ENCODE results near the gene PTPRM.

Gene PTPRM

GRCh38 chr18:7567474-7568425 is 634 bp downstream of the PTPRM start:
- DNase-seq (ENCODE audit: low spot score): peak; percentile 38

GRCh38 chr18:7568426-7568825 is 1.3 kb downstream of the PTPRM start:
- peak; percentile 21 for DNase-seq (ENCODE audit: low spot score)

GRCh38 chr18:7571626-7572025 is 4.5 kb downstream of the PTPRM start:
- no peak for DNase-seq (ENCODE audit: low spot score)

DNA sequence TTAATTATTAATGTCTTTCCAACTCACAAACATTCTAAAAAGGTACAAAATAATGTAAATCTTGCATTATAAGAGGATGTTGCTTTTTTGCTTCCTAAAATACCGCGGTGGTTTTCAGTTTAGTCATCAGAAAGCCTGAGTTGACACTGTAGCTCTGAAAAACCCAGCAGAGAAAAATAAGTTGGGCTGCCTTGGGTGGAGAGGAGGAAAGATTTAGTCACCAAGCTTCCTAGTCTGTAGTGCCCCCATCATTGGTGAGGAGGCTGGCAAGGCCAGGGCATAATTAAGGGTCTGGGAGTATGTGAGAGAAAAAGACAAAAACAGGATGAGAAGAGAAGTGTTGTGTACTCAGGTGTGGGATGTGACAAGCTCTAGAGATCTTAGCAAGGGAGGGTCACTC is 5.7 kb downstream of the PTPRM start:
- DNase-seq (ENCODE audit: low spot score): no peak

GRCh38 chr18:7575465-7576028 is 8.4 kb downstream of the PTPRM start:
- no peak for DNase-seq (ENCODE audit: low spot score)

- DNase-seq (ENCODE audit: low spot score): no peak
These were observed 9.0 kb downstream of the PTPRM start for GRCh38 chr18:7576077-7576476.

- no peak for DNase-seq (ENCODE audit: low spot score)
These were observed 9.6 kb downstream of the PTPRM start for GRCh38 chr18:7576685-7577084.

DNA sequence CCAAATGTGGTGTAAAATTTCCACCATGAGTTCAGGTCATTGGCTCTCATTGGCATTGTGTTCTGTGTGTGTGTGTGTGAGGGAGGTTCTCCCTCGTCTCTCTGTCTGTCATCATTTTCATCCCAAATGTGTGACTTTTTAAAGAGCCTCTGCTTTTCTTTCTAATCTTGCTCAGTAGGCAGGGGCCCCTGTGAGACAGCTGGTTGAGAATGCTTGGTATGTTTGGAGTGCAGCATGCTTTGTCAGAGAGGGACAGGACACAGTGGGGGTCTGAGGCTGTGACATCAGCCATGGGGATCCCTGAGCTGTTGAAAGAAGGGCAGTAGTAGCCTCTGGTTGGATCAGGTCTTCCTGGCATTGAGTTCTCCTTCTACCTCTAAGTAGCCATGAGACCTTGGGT is 10.6 kb downstream of the PTPRM start:
- DNase-seq (ENCODE audit: low spot score): no peak

DNA sequence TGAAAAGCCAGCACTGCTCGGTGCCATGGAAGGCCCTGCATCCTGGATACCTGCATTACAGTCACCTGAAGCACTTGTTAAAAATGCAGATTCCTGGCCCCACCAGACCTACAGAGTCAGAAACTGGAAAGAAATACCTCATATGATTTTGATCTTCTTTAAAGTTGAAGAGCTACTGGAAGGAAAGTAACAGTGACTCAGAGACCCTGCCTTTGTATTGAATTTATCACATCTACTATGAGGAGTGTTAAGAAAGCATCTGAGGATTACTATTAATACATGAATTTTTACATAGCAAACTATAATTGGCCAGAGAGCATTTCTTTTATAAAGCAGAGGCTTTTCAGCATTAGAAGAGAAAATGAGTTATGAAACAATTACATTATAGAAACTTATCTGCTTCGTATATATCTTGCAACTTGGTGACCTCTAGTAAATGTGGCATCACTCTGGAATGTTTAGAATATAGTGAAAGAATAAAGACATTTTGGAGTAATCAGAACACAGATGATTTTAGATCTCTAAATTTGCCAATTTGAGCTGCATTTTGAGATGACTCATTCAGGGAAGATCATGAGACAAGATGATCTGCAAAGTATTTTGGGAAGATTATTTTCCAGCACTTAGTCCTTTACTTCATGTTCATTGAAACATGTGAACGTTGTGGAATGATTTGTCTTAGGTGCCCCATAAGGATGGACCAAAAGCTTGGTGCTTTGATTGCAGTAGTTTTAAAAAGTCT is 12.2 kb downstream of the PTPRM start:
- no peak for DNase-seq (ENCODE audit: low spot score)

DNA sequence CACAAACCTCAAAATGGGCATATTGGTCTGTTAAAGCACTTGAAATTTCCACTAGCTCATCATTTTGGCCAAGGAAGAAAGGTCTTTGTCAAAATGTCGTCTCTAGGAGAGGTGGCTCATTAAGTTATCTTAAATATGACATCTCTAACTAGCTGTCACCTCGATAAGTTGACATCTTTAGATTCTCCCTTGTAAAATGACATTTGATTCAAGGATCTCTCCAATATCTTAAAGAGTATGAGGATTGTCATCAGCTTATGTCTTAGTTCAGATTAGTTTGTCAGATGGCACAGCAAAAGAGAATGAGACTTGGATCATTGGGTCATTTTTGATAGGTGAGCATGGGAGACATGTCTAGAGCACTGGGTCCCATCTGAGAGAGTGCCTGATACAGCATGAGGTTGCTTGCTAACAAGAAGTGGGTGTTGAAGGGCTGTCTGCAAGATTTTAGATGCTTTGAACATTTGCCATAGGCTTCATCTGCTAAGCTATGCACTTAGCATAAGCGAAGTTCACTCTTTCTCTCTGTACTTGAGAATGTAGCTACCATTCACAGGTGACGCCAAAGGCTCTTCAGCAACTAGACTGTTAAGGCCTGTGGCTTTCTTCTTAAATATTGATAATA is 12.9 kb downstream of the PTPRM start:
- no peak for DNase-seq (ENCODE audit: low spot score)

- DNase-seq (ENCODE audit: low spot score): no peak
These were observed 17.6 kb downstream of the PTPRM start for GRCh38 chr18:7584646-7585275.

DNA sequence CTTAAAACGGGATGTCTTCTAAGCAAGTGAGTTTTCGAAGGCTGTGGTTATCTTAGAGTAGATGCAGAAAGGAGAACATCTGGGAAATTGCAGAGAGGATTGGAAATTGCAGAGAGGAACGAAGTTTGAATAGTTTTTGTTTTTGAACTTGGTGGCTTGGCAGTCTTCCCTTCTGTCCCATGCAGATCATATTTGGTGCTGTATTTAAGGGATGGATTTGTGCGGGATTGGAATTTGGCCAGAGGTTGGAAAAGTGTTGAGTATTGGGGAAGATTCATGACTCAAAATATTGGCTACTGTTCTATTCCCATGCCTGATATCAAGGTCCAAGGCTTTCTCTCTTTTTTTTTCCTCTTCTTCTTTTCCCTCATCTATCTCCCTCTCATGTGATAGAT is 18.2 kb downstream of the PTPRM start:
- no peak for DNase-seq (ENCODE audit: low spot score)

DNA sequence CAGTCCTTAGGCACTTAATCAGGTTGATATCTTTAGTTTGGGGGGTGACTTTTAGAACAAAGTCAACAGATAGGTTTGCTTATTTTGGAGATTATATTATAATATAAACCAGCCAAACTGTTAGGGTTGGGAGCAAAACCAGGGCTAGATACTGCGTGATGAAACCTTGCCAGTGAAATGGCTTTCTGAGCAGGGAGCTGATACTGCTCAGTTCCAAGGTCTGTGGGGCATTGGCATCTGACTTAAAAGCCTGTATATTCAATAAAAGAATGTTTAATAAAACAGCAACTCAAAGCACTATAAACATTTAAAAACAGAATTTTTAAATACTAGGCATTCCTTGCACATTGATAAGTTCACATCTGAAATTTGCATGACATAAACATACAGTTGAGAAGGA is 19.3 kb downstream of the PTPRM start:
- DNase-seq (ENCODE audit: low spot score): no peak

GRCh38 chr18:7590826-7591560 is 23.9 kb downstream of the PTPRM start:
- DNase-seq (ENCODE audit: low spot score): no peak

- DNase-seq (ENCODE audit: low spot score): no peak
These were observed 25.4 kb downstream of the PTPRM start for GRCh38 chr18:7592305-7593071.

- no peak for DNase-seq (ENCODE audit: low spot score)
These were observed 26.2 kb downstream of the PTPRM start for GRCh38 chr18:7593218-7593819.

DNA sequence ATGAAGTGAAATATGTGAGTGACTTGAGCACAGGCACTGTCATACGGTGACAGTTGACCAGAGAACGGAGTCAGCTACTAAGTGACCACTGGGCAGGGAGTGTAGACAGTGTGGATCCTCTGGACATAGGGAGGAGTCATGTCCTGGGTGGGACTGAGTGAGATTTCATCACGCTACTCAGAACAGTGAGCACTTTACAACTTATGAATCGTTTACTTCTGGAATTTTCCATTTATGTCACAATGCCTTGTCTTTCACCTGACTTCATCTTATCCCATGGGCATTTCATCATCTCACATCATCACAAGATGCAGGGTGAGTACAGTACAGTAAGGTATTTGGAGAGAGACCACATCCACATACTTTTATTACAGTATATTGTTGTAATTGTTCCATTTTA is 29.0 kb downstream of the PTPRM start:
- no peak for DNase-seq (ENCODE audit: low spot score)

GRCh38 chr18:7597500-7597899 is 30.4 kb downstream of the PTPRM start:
- DNase-seq (ENCODE audit: low spot score): no peak

DNA sequence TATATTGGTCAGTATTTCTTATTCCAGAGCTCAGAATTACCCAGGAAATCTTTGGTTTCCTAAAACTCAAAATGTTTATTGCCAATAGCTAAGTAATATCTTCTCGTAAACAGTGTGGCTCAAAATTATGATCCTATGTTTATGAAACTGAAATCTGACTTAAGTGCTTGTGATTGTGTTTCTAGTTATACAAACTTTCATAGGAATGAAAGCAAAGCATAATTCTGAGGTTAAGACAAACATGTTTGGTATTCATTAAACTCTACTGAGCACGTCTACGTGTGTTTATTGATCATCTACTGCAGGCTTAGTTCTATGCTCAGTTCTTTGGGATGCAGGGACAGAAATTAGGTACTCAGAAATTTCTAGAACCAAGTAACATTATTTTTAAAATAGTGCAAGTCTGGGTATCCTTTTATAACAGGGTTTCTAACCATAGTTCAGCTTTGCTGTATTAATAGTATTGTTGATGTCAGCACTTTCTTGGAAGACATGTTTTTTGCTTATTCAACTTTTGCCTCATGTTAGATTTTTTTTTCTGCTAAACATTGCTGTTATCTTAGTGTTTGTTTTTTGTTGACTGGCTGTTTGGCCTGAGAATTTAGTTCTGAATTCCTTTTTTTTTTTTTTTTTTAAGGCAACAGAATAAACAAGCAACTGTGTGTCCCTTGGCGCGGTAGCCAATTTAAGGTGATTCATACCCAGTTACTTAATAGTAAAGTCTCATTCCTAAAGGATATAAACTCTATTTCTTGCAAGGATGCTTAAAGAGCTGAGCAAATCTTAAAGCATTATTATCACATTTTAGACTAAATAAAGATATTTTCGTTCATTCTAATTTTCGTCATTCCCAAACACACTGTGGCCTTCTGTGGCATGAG is 31.3 kb downstream of the PTPRM start:
- DNase-seq (ENCODE audit: low spot score): no peak

All from HuH-7.5 (cell line).